ENCODE results near the gene TRAM2.
"Not testable (repeated sequence)": the region's sequence is repeated elsewhere in the genome, so short reads cannot be mapped to it uniquely, and the experiment has no call there.

TRAM2 gene

GRCh38 chr6:52498538-52499017 is 78.3 kb downstream of the TRAM2 start:
- intact Hi-C loops (cut with DNase I), result no loop called here

DNA sequence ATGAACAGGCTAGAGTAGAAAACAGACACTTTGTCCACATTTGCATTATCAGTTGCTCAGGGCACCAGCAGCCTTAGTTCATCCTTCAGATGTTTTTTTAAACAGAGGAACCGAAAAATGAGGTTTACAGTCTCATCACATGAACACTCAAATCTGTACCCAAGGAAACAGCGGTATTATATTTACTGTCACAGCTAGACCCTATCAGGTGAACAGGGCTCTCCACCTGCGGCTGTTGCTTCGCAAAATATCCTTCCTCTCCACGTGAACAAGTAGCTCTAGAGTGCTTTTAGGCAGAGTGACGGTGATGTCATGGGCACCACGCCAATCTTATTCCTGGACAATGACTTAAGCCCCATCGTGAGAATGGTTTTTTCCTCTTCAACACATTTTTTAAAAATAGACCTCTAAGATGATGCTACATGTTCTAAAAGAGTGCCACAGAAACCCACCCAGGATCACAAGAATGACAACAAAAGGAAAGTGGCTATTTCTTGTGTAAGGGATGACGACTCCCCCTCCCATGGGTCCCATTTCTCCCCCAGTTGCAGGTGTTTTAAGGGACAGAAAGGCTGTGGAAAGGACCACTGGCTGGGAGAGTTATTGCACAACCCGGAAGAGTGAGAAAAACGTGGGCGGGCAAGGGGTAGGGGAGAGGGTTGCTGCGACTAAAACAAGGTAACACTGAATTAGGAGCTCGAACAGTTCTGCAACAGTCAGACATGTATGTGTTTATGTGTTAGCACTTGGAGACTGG is 79.0 kb downstream of the TRAM2 start:
- intact Hi-C loops (cut with DNase I), result no loop called here
- no peak for DNase-seq

More at GRCh38 chr6:52498538-52499017, 78.3 kb downstream of the TRAM2 start:
- no peak for DNase-seq

DNA sequence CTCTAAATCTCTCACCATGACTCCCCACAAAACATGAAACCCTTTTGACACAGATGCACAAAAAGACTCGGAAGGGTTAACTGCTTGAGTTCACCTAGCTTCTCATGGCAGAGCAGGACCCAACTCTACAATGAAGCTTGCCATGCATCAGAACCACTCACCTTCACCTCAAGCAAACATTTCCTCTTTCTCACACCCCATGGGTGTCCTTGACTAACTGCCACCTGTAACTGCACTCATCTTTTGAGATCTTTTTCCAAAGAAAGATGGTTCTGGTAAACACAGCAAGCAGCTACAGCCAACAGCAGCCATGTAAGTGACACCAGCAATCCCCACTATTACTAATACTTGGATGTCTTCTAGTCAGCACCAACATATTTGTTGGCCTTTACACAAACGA is 80.2 kb downstream of the TRAM2 start:
- no peak for DNase-seq
- intact Hi-C loops (cut with DNase I), result no loop called here

- intact Hi-C loops (cut with DNase I), result no loop called here
Observed at GRCh38 chr6:52495922-52496321, 80.9 kb downstream of the TRAM2 start.

DNA sequence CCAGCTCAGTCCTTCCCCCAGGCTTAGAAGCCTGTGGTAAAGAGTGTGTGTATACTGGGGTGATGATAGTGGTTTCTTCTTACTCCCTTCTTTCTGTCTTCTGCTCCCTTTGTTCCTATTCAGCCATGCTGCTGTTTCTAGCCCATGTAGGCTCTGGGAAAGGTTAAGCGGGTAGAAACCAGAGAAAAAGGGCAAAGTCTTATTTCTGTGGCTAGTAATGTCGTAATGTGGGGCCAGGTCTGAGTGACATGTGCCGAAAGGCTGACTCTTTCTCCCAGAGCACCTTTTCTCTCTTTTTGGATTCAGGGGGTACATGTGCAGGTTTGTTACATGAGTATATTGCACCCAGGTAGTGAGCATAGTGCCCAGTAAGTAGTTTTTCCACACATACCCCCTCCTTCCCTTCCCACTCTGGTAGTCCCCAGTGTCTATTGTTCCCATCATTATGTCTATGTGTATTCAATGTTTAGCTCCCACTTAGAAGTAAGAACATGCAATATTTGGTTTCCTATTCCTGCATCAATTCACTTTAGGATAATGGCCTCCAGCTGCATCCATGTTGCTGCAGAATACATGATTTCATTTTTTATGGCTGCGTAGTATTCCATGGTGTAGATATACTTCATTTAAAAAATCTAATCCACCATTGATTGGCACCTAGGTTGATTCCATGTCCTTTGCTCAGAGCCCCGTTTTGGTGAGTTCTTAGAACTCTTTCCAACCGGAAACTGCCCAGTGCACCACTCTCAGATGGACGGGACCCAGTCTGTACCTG is 82.4 kb downstream of the TRAM2 start:
- intact Hi-C loops (cut with DNase I), result no loop called here
- no peak for DNase-seq

More at GRCh38 chr6:52495922-52496321, 80.9 kb downstream of the TRAM2 start:
- no peak for DNase-seq

GRCh38 chr6:52493669-52494068 is 83.2 kb downstream of the TRAM2 start:
- DNase-seq, result no peak
- intact Hi-C loops (cut with DNase I), result no loop called here

GRCh38 chr6:52491203-52492069 is 85.4 kb downstream of the TRAM2 start:
- intact Hi-C loops (cut with DNase I), result no loop called here
- no peak for DNase-seq

DNA sequence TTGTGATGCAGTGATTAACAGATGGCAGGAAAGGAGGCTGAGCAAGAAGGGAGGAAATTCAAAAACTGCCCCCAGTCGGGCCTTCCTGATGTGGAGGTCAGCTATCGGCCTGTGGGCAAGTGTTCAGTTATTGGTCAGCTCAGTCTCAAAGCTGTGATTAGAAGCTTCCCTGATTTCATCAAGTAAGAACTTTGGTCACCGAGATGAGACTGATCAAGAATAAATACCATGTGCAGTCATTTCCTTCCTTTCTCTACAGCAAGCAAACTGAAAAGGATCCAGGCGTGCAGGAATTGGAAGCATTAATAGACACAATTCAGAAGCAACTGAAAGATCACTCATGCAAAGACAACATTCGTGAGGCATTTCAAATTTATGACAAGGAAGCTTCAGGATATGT is 87.0 kb downstream of the TRAM2 start:
- intact Hi-C loops (cut with DNase I), result no loop called here
- DNase-seq, result no peak

GRCh38 chr6:52483671-52484003 is 93.2 kb downstream of the TRAM2 start:
- intact Hi-C loops (cut with DNase I), result no loop called here
- DNase-seq, result no peak

DNA sequence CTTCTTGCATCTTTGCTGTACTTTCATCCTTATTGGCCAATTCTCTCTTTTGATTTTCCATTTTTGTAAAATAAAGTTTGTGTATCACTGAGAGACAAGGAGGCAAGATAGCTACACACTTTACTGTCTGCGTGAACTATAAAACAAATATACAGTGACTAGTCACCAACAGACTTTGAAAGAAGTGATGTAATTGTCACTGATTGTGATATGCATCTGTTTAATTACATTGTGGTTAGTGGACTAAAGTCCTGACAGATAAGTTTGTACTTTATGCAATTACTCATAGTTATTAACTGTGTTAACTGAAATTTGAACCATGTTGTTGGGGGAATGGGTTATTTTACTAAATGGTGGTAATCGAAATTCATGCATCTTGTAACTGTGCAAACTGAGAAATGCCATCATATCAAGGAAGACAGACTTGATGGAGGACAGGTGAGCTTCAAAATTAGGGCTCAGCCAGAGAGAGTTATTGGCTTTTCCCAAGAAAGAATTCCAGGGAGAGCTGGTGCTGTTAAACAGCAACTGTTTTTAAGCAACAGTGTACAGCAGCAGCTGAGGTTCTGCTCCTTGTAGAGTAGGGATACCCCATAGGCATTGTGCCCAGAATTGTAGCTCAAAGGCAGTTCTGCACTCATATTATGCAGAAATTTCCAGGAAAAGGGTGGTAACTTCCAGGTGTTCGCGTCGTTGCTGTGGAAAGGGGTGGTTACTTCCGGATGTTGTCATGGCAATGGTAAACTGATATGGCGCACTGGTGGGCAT is 93.8 kb downstream of the TRAM2 start:
- DNase-seq, result no peak
- intact Hi-C loops (cut with DNase I), result no loop called here

GRCh38 chr6:52475307-52475706 is 101.6 kb downstream of the TRAM2 start:
- intact Hi-C loops (cut with DNase I), result no loop called here
- DNase-seq, result no peak

DNA sequence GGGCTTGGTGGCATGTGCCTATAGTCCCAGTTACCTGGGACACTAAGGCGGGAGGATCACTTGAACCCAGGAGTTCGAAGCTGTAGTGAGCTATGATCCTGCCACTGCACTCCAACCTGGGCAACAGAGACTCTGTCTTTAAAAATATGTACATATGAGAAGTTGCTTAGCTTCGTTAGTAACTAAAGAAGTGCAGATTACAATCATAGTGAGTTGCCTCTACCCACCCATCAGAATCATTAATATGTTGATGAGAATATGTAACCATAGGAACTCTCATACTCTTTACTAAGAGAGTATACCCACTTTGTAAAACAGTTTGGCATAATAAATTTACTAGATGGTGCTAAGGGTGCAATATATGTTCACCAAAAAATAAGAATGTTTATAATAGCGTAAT is 102.7 kb downstream of the TRAM2 start:
- DNase-seq, result no peak
- intact Hi-C loops (cut with DNase I), result no loop called here

DNA sequence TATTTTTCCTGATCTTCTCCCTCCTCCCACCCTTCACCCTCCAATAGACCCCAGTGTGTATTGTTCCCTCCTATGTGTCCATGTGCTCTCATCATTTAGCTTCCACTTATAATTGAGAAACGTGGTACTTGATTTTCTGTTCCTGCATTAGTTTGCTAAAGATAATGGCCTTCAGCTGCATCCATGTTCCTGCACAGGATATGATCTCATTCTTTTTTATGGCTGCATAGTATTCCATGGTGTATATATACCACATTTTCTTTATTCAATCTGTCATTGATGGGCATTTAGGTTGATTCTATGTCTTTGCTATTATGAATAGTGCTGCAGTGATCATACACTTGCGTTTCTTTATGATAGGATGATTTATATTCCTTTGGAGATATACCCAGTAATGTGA is 115.7 kb downstream of the TRAM2 start:
- intact Hi-C loops (cut with DNase I); DNase-seq: not testable (repeated sequence)

DNA sequence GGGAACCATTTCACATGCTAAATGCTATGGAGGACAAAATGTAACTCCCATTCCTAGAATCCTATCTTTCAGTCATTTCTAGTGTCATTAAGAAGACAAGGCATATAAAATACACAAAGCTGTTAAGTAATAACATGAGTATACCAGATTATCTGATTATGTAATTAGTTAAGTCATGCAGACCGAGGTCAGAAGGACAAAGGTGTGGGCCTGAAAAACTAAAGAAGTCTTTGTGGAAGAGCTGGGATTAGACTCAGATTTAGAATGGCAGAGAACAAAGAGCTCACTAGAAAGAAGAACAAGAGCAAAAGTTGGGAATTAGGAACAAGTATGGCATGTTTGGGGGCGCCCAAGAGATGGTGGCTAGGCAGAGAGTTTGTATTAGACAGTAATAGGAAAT is 119.8 kb downstream of the TRAM2 start:
- intact Hi-C loops (cut with DNase I), result no loop called here
- no peak for DNase-seq

GRCh38 chr6:52454556-52454955 is 122.3 kb downstream of the TRAM2 start:
- intact Hi-C loops (cut with DNase I), result no loop called here
- DNase-seq, result no peak

Data from posterior cingulate gyrus (tissue), 11 donors.